Activated T-cell treated with anti-CD3 and anti-CD28 coated beads for 1 hour (primary cell): Measurements from ENCODE around the gene DLX4.

ENCODE experiments used
- DNase-seq: peaks from one replicate; pipeline ENCODE4 v3.0.0-alpha.2; 2020; ENCODE audit warnings: low read depth

The DLX4 gene

GRCh38 chr17:49969134-49969759, at the start of gene DLX4:
TSS of gene DLX4 (plus strand) at chr17:49969190. CDS start at chr17:49969469, 279 bp downstream.
- DNase-seq, result no peak

GRCh38 chr17:49920030-49920769, 48.8 kb upstream of the DLX4 start:
- no peak for DNase-seq

- no peak for DNase-seq
Measured at GRCh38 chr17:49922095-49922494, 46.9 kb upstream of the DLX4 start.

- no peak for DNase-seq
Measured at GRCh38 chr17:49924116-49924515, 44.9 kb upstream of the DLX4 start.

GRCh38 chr17:49924589-49924988, 44.4 kb upstream of the DLX4 start:
- DNase-seq, result no peak

- DNase-seq, result no peak
Measured at GRCh38 chr17:49925921-49926320, 43.1 kb upstream of the DLX4 start.

- no peak for DNase-seq
Measured at GRCh38 chr17:49926886-49927285, 42.1 kb upstream of the DLX4 start.

GRCh38 chr17:49928126-49928800, 40.7 kb upstream of the DLX4 start:
- no peak for DNase-seq

GRCh38 chr17:49928837-49929475, 40.0 kb upstream of the DLX4 start:
- DNase-seq, result no peak

GRCh38 chr17:49930880-49931279, 38.1 kb upstream of the DLX4 start:
- no peak for DNase-seq

- no peak for DNase-seq
Measured at GRCh38 chr17:49931416-49932137, 37.4 kb upstream of the DLX4 start.

- DNase-seq, result no peak
Measured at GRCh38 chr17:49932138-49932723, 36.8 kb upstream of the DLX4 start.

GRCh38 chr17:49932901-49933300, 36.1 kb upstream of the DLX4 start:
- no peak for DNase-seq

GRCh38 chr17:49935526-49936210, 33.3 kb upstream of the DLX4 start:
- no peak for DNase-seq

GRCh38 chr17:49936386-49936785, 32.6 kb upstream of the DLX4 start:
- DNase-seq, result no peak

- DNase-seq, result no peak
Measured at GRCh38 chr17:49939318-49939717, 29.7 kb upstream of the DLX4 start.

- DNase-seq, result no peak
Measured at GRCh38 chr17:49941427-49941826, 27.6 kb upstream of the DLX4 start.

- no peak for DNase-seq
Measured at GRCh38 chr17:49942947-49943346, 26.0 kb upstream of the DLX4 start.

- no peak for DNase-seq
Measured at GRCh38 chr17:49944273-49944870, 24.6 kb upstream of the DLX4 start.

- no peak for DNase-seq
Measured at GRCh38 chr17:49946208-49946607, 22.8 kb upstream of the DLX4 start.
